HPDE6-E6E7 (cell line): ENCODE measurements around the gene FADS1.

ENCODE experiments used
- DNase-seq: peaks from one replicate; pipeline ENCODE4 v3.0.0; 2011; ENCODE audit warnings: missing footprints; ENCODE audit errors: extremely low spot score

Gene FADS1

GRCh38 chr11:61797263-61797944, 19.4 kb downstream of the FADS1 start:
- no peak for DNase-seq

- no peak for DNase-seq
Measured at GRCh38 chr11:61795876-61796526, 20.8 kb downstream of the FADS1 start.

- no peak for DNase-seq
Measured at GRCh38 chr11:61795459-61795858, 21.3 kb downstream of the FADS1 start.

- no peak for DNase-seq
Measured at GRCh38 chr11:61794579-61794978, 22.2 kb downstream of the FADS1 start.

- DNase-seq, result no peak
Measured at GRCh38 chr11:61793829-61794204, 23.0 kb downstream of the FADS1 start.

- no peak for DNase-seq
Measured at GRCh38 chr11:61793083-61793828, 23.5 kb downstream of the FADS1 start.

DNA sequence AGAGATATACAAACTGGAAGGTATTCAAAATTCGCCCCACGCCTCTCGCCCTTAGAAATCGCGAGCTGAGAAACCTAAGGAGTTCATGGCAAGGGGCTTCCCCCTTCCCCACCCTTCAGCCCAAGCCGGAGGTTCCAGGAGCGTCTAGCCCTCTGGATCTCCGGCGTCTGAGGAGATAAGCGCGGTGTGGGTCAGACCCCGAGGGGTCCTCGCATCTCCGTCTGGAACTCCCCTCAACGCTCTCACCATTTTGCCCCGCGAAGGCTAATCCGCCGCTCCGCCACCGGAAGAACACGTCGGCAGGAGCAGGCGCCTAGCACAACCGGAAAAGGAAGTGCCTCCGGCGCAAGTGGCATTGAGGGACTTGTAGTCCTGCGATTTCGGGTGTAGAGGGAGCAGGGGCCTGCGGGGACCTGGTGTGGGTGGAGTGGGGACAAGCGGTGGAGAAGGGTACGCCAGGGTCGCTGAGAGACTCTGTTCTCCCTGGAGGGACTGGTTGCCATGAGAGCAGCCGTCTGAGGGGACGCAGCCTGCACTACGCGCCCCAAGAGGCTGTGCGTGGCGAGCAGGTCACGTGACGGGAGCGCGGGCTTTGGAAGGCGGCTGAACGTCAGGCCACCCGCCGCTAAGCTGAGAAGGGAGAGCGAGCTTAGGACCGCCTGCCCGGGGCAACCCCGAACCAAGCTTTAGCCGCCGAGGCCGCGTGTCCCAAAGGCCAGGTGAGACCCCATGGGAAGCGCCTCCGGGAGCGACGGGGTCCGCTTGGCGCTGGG, 24.3 kb downstream of the FADS1 start, which contains the start of the genes FEN1 and TMEM258:
TSS of gene FEN1 (plus strand) at position 602 of the 773 bp plus-strand sequence. CDS start 2,451 bp downstream, outside the sequence.
TSS of gene TMEM258 (minus strand) at position 290 of the 773 bp plus-strand sequence. CDS start at position 249, 41 bp downstream.
- peak; percentile 90 for DNase-seq

DNA sequence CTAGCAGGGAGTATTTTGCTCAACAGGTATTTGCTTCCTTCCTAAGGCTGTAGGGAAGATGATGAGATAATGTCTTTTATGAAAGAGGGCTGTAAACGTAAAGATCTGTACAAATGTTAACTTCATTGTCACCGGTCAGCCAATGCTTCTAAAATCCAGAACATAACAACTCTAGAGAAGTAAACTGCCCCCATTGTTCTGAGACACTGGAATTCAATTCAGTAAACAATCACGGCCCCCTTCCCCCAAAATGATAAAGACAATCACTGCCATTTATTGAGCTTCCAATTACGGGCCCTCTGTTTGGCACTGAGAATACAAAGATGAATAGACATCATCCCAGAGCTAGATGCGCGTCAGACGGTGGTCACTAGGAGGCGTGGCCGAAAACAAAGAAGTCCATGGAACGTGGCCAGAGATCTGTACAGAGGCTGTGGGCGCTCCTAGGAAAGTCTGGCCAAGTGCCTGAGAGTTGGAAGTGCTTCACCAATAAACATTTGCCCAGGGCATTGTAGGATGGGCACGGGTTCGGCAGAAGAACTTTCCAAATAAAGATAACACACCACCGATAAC, 25.0 kb downstream of the FADS1 start:
- DNase-seq, result no peak

- no peak for DNase-seq
Measured at GRCh38 chr11:61787928-61788491, 28.8 kb downstream of the FADS1 start.

- DNase-seq, result no peak
Measured at GRCh38 chr11:61785837-61786402, 30.9 kb downstream of the FADS1 start.

DNA sequence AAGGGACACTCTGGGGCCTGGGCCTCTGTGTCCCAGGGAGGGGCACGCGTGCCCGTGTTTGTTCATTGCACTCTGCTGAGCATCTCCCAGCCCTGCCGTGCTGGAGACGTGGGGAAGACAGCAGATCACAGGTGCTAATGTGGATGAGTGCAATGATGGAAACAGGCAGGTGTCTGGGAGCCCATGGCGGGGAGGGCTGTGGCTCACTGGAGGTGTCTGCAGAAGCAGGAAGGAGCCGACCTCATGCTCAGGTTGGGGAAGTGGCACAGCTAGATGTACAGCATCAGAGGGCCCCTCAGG, 32.3 kb downstream of the FADS1 start:
- DNase-seq, result no peak

DNA sequence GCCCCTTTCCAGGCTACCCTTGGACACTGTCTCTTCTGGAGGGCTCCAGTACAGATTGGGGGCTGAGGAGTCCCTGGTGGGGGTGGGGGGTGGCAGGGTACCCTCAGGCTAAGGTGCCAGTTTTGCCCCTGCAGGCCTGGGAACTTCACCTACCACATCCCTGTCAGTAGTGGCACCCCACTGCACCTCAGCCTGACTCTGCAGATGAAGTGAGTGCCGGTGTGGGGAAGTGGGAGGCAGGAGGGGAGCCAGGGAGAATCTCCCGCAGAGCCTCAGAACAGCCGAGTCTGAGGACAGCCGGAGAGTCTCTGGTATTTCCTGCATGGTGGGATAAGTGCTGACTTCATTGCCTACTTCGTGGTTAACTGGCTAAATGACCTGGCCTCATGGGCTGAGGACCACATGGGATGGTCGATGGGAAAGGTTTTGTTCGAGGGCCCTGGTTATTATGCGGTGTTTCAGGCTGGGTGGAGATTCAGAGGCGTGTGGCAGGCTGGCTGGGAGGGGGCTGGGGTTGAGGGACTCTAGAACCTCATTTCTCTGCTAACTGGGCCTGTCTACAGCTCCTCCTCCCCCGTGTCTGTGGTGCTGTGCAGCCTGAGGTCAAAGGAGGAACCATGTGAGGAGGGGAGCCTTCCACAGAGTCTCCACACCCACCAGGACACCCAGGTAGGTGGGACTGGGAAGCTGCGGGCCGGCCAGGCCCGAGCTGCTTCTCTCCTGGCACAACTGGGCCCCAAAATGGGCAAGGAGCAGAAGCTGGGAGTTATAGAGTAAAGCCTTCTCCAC, 32.9 kb downstream of the FADS1 start:
- DNase-seq, result no peak

DNA sequence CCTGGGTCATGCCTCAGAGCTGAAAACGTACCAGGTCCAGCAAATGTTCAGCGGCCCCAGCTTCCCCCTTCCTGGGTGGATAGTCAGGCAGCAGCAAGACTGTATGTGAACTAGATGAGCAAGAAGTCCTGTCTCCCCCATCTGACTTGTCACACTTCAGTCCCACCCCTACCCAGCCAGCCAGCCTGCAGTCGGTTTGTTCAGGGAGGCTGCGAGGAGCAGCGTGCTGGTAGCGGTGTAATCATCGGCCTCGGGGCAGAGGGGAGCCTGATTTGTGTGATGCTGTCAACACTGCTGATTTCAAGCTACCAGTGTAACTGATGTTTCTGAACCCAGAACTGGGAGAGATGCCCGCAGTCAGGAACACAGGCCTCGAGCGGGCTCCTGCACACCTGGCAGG, 34.0 kb downstream of the FADS1 start:
- no peak for DNase-seq

- no peak for DNase-seq
Measured at GRCh38 chr11:61782299-61782698, 34.5 kb downstream of the FADS1 start.

DNA sequence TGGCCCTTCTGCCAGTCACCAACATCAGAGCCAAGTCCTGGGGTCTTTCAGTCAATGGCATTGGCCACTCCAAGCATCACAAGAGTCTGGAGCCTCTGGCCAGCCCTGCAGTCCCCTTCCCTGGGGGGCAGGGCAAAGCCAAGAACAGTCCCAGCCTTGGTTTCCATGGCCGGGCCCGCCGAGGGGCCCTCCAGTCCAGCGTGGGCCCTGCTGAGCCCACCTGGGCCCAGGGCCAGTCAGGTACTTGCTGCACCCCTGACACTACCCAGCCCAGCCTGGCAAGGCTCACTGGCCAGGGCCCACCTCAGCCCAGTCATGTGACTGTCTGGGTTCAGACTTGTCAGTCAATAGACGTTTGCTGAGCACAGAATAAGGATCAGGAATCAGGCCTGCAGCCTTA, 35.2 kb downstream of the FADS1 start:
- no peak for DNase-seq

DNA sequence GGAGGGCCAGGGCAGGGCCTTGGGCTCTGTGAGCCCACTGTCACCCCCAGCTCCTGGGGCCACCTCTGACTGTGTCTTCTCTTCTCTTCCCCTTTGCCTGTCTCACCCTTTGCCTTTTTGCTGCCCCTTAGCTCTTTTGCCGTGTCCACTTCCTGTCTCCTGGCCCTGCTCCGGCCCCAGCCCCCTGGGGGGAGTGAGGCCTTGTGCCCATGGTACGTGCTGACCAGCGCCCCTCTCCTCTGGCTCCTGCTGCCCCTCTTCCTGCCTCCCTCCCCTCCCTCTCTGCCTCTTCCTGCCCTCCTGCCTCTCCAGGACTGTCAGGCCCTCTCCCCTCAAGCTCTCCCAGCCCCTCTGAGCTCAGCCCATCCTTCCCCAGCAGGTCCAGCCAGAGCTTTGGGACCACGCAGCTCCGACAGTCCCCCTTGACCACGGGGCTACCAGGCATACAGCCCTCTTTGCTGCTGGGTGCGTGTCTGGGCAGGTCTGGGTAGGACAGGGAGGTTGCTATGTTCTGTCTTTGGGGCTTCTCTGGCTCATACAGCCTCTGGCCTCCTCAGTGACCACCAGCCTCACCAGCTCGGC, 36.1 kb downstream of the FADS1 start:
- no peak for DNase-seq

- no peak for DNase-seq
Measured at GRCh38 chr11:61779666-61780525, 36.9 kb downstream of the FADS1 start.

DNA sequence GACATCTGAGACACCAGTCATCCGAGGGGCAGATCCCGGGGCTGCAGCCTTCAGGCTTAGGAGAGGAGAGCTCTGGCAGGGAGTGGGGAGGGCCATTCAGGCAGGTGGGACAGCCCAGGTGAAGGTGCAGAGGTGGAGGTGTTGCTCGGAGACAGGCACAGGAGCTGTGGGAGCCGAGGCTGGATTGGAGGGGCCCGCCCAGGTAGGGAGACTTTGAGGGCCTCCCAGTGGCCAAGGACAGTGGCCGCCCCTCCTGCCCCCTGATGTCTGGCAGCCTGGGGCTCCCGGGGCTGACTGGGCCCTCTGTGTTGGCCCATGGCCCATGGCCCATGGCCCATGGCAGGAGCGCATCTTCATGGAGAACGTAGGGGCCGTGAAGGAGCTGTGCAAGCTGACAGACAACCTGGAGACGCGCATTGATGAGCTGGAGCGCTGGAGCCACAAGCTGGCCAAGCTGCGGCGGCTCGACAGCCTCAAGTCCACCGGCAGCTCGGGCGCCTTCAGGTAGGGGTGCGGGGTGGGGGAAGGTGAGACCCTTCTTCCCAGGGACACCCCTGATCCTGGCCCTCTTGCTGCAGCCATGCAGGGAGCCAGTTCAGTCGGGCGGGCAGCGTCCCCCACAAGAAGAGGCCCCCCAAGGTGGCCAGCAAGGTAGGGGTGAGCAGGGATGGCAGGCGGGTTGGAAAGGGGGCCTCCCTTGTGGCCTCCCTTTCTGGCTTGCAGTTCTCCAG, 37.7 kb downstream of the FADS1 start:
- DNase-seq, result no peak
